MM.1S (cell line): ENCODE measurements around the gene PACC1.

Source experiments
- EZH2 ChIP-seq: fragments of 300-600 bp; sonication (generic); optimal IDR thresholded peaks from 2 replicates; pipeline ENCODE3; 2017; ENCODE audit warnings: low read depth, mild to moderate bottlenecking, antibody characterized with exemption, low read length, mixed read lengths
- TF ChIP-seq, protein P1 (sequence below): fragments of 300-600 bp; sonication (generic); IDR thresholded peaks from 2 replicates; pipeline ENCODE4 v1.5.1; 2016; ENCODE audit warnings: antibody characterized with exemption, low read length, mixed read lengths

DNA sequence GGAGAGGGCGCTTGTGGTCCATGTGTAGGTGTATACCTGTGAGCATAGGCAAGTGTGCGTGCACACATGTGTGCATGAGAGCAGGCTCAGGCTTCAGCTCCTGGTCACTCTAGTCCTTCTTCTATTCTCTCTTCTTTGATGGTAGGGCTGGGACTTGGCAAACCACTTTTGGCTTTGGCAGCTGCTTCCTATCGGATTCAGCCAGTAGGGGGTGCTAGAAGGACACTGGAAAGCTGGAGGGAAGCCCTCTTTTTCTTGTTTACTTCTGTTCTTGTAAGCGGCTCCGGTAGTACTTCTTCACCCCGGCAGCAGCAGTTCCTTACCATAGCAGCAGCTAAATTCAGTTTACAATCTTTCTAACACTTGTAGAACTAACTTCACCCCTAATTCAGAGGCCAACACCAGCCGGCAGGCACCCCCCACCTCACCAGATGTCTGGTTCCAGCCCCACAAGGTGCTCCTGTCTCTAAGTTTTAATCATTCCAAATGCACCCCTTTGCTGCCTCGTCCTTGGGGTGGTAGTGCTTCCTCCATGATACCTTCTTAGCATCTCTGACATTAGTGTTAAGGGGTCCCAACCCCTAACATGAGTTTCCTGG, 43.2 kb upstream of the PACC1 start:
- TF ChIP-seq, protein P1, sequence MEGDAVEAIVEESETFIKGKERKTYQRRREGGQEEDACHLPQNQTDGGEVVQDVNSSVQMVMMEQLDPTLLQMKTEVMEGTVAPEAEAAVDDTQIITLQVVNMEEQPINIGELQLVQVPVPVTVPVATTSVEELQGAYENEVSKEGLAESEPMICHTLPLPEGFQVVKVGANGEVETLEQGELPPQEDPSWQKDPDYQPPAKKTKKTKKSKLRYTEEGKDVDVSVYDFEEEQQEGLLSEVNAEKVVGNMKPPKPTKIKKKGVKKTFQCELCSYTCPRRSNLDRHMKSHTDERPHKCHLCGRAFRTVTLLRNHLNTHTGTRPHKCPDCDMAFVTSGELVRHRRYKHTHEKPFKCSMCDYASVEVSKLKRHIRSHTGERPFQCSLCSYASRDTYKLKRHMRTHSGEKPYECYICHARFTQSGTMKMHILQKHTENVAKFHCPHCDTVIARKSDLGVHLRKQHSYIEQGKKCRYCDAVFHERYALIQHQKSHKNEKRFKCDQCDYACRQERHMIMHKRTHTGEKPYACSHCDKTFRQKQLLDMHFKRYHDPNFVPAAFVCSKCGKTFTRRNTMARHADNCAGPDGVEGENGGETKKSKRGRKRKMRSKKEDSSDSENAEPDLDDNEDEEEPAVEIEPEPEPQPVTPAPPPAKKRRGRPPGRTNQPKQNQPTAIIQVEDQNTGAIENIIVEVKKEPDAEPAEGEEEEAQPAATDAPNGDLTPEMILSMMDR: peak; percentile 97
- TF ChIP-seq EZH2: no peak
